ENCODE measurements around the gene EVC. TPM values are rescaled to one million over a fixed set of nuclear protein-coding genes. Genes with fewer than 3 reads are reported as not detected.
"Not testable (repeated sequence)": the region's sequence is repeated elsewhere in the genome, so short reads cannot be mapped to it uniquely, and the experiment has no call there.

Gene EVC
- polyA plus RNA-seq, 1 donor, result 14.8 TPM

- no peak for DNase-seq (ENCODE audit: low read depth)
Measured at GRCh38 chr4:5785806-5786680, 75.0 kb downstream of the EVC start.

DNA sequence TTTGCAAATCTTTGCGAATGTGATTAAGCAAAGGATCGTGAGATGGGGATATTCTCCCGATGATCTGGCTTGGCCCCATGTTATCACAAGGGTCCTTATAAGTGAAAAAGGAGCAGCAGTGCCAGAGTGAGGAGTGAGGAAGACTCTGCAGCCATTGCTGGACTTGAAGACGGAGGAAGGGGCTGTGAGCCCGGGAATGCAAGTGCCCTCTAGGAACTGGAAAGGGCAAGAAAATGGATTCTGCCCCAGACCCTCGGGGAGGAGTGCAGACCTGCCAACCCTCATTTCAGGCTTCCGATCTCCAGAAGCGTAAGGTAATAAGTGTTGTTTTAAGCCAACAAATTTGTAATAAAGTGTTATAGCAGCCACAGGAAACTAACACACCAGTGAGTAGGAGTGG, 76.3 kb downstream of the EVC start:
- DNase-seq (ENCODE audit: low read depth), result no peak

GRCh38 chr4:5788144-5788543, 77.1 kb downstream of the EVC start:
- DNase-seq (ENCODE audit: low read depth), result no peak

- DNase-seq (ENCODE audit: low read depth), result no peak
Measured at GRCh38 chr4:5789141-5789540, 78.1 kb downstream of the EVC start.

GRCh38 chr4:5790546-5790857, 79.5 kb downstream of the EVC start:
- no peak for DNase-seq (ENCODE audit: low read depth)

DNA sequence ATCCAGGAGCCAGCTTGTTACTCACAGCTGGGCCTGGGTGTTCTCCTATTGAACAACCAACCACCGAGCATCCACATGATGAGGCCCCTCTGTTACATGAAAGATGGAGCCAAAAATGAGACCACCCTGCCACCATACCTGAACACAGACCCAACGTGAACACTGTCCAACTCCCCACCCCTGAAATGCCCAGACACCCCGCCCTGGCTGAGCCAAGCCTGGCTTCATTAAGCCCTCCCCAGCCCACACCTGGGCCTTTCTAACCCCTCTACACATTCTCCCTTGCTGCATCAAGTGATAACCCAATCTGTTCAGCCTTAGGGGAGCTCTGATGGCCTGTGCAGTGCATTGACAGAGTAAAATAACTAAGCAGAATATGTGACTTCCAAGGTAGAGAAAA, 80.7 kb downstream of the EVC start:
- DNase-seq (ENCODE audit: low read depth), result no peak

GRCh38 chr4:5793514-5793913, 82.5 kb downstream of the EVC start:
- no peak for DNase-seq (ENCODE audit: low read depth)

- no peak for DNase-seq (ENCODE audit: low read depth)
Measured at GRCh38 chr4:5795580-5795979, 84.6 kb downstream of the EVC start.

- no peak for DNase-seq (ENCODE audit: low read depth)
Measured at GRCh38 chr4:5796976-5797375, 86.0 kb downstream of the EVC start.

GRCh38 chr4:5797866-5798265, 86.9 kb downstream of the EVC start:
- DNase-seq (ENCODE audit: low read depth), result no peak

DNA sequence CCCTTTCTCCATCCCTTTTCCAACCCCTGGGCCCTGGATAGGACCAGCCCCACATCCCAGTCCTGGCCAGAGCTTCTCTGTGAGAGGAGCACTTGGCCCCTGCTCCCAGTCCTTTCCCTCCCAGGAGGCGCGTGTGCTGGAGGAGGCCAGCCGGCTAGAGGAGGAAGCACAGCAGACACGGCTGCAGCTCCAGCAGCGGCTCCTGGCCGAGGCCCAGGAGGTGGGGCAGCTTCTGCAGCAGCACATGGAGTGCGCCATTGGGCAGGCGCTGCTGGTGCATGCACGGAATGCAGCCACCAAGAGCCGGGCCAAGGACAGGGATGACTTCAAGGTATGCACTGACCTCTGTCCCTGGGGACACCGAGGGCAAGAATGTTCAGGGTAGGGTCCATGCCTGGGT, 87.5 kb downstream of the EVC start:
- no peak for DNase-seq (ENCODE audit: low read depth)

- no peak for DNase-seq (ENCODE audit: low read depth)
Measured at GRCh38 chr4:5798946-5799345, 87.9 kb downstream of the EVC start.

- no peak for DNase-seq (ENCODE audit: low read depth)
Measured at GRCh38 chr4:5799406-5799805, 88.4 kb downstream of the EVC start.

DNA sequence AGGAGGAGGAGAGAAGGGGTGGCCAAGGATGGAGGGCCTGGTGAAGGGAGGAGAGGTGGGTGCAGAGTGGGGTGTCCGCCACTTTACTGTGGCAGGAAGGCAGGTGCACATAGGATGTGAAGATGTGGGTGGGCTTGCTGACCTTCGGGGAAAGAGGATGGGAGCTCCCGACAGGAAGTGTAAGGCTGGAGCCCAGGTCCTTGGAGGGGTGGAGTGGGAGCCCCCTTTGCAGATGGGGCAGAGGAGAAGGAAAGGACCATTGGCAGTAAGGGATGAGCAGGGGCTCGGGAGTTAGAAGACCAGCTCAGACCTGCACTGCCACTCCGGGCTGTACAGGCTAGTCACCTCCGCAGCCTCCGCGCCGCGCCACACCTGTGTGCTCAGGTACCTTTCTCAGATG, 89.5 kb downstream of the EVC start:
- DNase-seq (ENCODE audit: low read depth), result no peak

GRCh38 chr4:5801696-5802095, 90.7 kb downstream of the EVC start:
- no peak for DNase-seq (ENCODE audit: low read depth)

DNA sequence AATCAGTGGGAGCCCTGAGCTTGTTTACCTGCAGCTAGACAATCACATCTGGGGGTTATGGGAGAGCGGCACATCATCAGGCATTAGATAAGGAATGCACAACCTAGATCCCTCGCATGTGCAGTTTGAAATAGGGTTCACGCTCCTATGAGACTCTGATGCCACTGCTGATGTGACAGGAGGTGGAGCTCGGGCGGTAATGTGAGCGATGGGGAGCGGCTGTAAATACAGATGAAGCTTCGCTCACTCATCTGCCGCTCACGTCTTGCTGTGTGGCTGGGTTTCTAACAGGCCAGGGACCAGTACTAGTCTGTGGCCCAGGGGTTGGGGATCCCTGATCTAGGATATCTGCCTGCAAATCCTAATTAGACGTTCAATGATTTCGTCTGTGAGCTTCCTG, 91.6 kb downstream of the EVC start:
- no peak for DNase-seq (ENCODE audit: low read depth)

DNA sequence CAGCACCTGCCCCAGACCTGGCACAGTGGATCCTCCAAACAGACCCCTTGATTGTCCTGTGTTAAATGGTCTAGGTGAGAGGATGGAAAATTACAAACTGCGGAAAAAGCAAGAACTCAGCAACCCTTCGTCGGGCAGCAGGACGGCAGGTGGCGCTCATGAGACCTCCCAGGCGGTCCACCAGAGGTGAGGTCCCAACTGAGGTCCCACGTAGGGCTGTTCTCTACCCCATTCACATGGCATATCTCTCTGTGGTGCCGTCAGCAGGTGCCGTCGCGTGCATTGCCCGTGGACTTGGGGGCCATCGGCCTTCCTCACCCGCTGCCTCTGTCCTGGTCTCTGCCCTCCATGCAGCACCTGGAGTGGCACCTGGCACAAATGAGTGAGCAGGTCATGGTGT, 93.7 kb downstream of the EVC start:
- DNase-seq (ENCODE audit: low read depth), result no peak

GRCh38 chr4:5805270-5805669, 94.3 kb downstream of the EVC start:
- DNase-seq (ENCODE audit: low read depth), result no peak

GRCh38 chr4:5808081-5808741, 97.2 kb downstream of the EVC start:
- DNase-seq (ENCODE audit: low read depth), result no peak

DNA sequence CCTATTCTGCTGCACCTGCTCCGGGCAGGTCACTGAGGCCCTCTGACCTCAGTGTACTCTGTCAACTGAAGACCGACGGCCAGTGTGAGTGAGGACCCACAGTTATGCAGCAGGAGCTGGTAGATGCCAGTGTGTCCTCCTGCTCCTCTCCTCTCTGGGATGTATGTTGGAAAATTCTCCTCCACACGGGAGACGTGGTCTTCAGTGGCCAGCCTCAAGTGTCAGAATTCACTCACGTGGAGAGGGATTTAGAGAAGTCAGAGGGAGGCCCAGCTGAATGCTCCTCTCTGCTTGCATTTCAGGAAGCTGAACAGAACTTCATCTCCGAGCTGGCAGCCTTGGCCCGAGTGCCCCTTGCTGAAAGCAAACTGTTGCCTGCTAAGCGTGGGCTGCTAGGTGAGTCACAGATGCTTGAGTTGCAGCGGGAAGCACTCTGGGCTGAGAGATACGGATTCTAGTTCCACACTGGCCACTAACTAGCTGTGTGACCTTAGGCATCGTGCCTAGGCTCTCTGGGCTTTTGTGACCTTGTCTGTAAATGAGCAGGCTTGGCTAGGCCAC, 98.3 kb downstream of the EVC start:
- DNase-seq (ENCODE audit: low read depth), result no peak

DNA sequence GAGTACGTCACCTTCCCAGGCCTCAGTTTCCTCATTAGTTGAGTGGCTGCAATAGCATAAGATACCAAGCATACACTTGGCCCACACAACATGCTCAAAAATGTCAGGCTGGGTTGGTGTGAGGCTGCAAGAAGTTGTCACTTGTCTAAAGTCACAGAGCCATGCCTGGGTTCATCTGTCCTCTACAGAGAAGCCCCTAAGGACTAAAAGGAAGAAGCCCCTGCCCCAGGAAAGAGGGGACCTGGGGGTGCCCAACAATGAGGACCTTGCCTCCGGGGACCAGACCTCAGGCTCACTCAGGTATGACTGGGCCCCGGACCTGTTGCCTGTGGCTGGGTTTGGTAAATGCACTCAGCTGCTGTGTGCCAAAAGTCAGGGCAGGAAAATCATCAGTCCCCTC, 99.2 kb downstream of the EVC start:
- DNase-seq (ENCODE audit: low read depth), result no peak

DNA sequence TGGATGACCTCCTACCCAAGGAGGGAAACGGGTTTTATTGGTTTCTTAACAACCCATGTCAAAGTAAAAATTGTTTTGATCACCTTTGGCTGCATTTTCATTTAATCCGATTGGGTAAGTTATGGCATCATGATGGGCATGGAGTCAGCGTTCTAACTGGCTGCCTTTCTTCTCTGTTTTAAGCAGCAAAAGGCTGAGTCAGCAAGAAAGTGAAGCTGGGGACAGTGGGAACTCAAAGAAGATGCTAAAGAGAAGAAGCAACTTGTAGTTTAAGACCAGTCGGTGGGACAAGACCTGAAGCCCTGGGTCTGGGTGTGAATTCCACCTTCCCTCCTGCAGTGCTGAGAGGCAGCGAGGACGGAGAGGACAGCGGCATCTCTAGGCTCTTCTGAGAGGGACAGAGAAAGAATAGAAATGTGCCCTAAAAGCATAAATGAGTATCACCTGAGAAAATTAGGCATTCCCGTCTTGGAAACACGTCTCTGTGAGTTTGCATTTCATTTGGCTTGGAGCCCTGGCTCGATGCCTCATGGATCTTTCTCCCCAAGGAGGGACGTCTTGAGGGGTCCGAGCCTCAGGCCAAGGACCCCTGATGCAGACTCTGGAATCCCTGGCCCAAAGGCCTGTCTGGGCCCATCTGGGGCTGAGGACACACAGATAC, 99.9 kb downstream of the EVC start:
- no peak for DNase-seq (ENCODE audit: low read depth)

DNA sequence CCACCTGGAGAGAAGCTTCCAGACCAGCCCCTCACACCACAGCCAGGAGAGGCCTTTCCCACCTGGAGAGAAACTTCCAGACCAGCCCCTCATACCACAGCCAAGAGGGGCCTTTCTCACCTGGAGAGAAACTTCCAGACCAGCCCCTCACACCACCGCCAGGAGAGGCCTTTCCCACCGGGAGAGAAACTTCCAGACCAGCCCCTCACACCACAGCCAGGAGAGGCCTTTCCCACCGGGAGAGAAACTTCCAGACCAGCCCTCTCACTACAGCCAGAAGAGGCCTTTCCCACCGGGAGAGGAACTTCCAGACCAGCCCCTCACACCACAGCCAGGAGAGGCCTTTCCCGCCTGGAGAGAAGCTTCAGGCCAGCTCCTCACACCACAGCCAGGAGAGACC, 101.1 kb downstream of the EVC start:
- not testable (repeated sequence) for DNase-seq (ENCODE audit: low read depth)
